ENCODE results near the gene TMC8.

The TMC8 gene

GRCh38 chr17:78124081-78124835 is 6.3 kb upstream of the TMC8 start:
- TF ChIP-seq CTCF (IDR thresholded peaks at IDR 0.05; ENCODE audit: borderline replicate concordance, control extremely low read depth, extremely low read depth, insufficient read depth, missing control alignments) = no peak
- in situ Hi-C loops (cut with MboI; ENCODE audit: low sequenced_read_pairs, unreplicated experiment) = no loop called here
- DNase-seq (ENCODE audit: low spot score) = peak; percentile 81

- no peak for TF ChIP-seq CTCF (IDR thresholded peaks at IDR 0.05; ENCODE audit: borderline replicate concordance, control extremely low read depth, extremely low read depth, insufficient read depth, missing control alignments)
- in situ Hi-C loops (cut with MboI; ENCODE audit: low sequenced_read_pairs, unreplicated experiment) = no loop called here
Observed at GRCh38 chr17:78124836-78125137, 5.8 kb upstream of the TMC8 start.

GRCh38 chr17:78125138-78125913 is 5.2 kb upstream of the TMC8 start:
- TF ChIP-seq CTCF (IDR thresholded peaks at IDR 0.05; ENCODE audit: borderline replicate concordance, control extremely low read depth, extremely low read depth, insufficient read depth, missing control alignments) = no peak
- no peak for DNase-seq (ENCODE audit: low spot score)
- in situ Hi-C loops (cut with MboI; ENCODE audit: low sequenced_read_pairs, unreplicated experiment) = no loop called here

More at GRCh38 chr17:78124836-78125137, 5.8 kb upstream of the TMC8 start:
- DNase-seq (ENCODE audit: low spot score) = no peak

- in situ Hi-C loops (cut with MboI; ENCODE audit: low sequenced_read_pairs, unreplicated experiment) = no loop called here
- no peak for TF ChIP-seq CTCF (IDR thresholded peaks at IDR 0.05; ENCODE audit: borderline replicate concordance, control extremely low read depth, extremely low read depth, insufficient read depth, missing control alignments)
- no peak for DNase-seq (ENCODE audit: low spot score)
Observed at GRCh38 chr17:78125976-78126894, 4.3 kb upstream of the TMC8 start.

GRCh38 chr17:78126895-78127238 is 3.7 kb upstream of the TMC8 start:
- DNase-seq (ENCODE audit: low spot score) = no peak
- in situ Hi-C loops (cut with MboI; ENCODE audit: low sequenced_read_pairs, unreplicated experiment) = no loop called here
- TF ChIP-seq CTCF (IDR thresholded peaks at IDR 0.05; ENCODE audit: borderline replicate concordance, control extremely low read depth, extremely low read depth, insufficient read depth, missing control alignments) = no peak

GRCh38 chr17:78127239-78127887 is 3.2 kb upstream of the TMC8 start:
- peak; percentile 78 for DNase-seq (ENCODE audit: low spot score)
- TF ChIP-seq CTCF (IDR thresholded peaks at IDR 0.05; ENCODE audit: borderline replicate concordance, control extremely low read depth, extremely low read depth, insufficient read depth, missing control alignments) = no peak
- in situ Hi-C loops (cut with MboI; ENCODE audit: low sequenced_read_pairs, unreplicated experiment) = no loop called here

Data from GM13976 (cell line).